Stimulated activated CD8-positive, alpha-beta memory T cell treated with anti-CD3 and anti-CD28 coated beads, Interleukin-12 subunit alpha, Interleukin-12 subunit beta, amount 100 ng/mL, for 1 hour (primary cell): ENCODE data around the gene REG4.

Experiments used
- DNase-seq: peaks from one replicate; pipeline ENCODE4 v3.0.0-alpha.2; 2020; ENCODE audit warnings: low read depth

The REG4 gene

DNA sequence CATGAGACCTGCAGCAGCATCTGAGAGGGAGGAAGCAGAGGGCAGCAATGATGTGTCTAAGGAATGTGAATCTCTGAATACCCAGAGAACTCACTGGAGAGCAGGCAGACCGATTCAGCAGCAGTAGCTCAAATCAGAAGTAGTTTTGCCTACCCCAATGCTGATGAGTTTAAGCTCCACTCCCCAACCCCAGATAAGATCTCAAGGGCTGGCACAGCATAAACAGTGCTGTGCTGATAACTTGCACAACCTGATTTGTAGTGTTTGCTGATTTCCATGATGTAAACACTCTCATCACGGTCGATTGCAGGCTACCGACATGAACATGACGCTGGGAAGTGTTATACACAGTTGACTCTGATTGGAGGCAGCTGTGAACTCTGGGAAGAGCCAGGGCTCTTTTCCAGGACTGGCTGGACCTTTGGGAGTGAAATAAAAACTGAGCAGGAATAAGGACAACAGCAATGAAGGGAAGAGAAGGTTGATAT is 31.3 kb downstream of the REG4 start:
- no peak for DNase-seq

DNA sequence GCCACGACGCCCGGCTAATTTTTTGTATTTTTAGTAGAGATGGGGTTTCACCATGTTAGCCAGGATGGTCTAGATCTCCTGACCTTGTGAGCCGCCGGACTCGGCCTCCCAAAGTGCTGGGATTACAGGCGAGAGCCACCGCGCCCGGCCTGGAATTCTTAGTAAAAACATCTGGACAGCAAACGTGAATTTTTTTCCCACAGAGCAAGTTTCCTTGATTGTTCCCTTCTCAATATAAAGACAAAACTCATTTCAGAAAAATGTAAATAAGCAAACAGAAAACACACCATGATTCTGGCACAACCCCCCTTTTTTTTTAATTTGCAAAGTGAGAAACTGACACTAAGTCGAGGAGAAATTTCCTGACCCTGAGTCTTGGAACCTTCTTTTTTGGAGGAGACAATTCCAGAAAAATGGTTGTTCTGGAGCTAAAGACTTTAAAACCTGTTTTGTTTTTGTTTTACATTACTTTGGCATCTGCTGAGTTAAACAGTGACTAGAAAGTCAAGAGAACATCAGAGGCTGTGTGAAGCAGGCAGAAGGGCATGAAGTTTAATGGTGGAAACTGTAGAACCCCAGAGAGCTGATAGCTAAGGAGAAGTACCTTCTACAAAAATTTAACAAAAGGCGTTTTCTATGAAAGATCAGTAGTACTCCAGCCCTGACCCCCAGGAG is 32.2 kb downstream of the REG4 start:
- no peak for DNase-seq

DNA sequence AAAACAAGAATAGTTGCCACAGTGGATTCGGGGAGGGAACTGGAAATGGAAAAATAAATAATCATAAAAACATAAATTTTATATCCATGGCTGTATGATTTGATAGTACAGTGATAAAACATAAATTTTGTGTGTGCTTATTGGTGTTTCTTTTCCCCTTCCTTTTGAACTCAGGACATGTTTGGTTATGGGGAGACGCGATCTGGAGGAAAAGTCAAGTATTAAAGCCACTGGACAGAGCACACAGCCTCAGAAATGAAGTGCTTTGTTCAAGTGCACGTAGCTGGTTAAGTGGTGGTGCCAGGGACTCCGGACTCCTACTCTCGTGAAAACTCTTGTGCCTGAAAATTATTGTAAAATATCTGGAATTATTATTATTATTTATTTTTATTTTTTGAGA is 32.9 kb downstream of the REG4 start:
- DNase-seq: no peak

DNA sequence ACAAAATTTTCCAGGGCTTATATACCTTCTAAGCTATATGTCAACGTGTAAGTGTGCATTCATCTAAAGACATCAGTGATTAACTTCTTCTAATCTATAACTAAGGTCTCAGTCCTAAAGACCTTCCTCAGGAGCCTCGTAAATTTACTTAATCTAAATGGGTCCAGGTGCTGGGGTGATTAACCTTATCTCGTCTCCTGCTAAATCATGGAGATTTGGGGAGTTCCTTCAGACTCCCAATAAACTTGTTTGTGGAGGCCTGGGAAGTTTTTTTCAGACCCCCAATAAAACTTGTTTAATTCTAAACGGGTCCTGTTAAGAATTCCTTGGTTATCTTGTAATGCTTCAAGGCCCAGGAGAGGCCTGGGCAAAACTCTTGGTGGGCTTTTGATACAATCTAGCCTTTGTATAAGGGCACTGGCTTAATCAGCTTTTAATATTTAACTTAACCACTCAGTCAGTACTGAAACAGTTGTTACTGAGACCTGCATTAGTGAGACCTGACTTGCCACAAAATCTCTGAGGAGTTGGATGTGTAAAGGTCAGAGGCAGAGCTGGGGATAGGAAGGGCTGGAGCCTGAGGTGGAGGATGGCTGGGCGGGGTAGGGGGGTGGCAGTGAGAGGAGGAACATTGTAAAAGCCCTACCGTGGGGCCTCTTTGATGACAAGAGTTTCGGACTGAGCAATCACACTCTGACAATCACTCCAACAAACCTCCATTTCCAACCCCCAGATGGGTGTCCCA is 36.3 kb downstream of the REG4 start:
- no peak for DNase-seq

DNA sequence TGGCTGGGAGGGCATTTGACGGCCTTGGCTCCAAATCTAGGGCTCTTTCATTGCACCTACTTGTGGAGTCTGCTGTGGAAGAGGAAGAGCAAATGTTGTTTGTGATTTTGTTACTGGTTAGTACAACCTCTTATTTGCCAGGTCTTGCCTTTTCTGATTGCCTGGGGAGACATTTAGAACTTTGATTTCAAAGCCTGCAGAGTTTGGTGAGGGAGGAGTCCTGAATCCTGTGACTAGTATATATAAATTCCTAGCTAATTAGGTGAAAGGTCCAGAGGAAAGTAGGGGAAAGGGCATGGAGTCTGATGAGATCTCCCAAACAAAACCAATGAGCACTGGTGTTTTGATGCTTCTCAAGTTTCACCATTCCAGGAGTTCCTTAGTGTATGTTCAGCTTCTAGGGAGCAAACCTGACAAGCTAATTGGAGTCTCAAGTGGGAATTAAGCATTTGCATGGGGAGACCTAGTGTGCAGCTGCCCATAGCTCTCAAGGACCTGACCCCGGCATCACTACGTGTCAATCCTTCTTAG is 37.5 kb downstream of the REG4 start:
- DNase-seq: no peak

DNA sequence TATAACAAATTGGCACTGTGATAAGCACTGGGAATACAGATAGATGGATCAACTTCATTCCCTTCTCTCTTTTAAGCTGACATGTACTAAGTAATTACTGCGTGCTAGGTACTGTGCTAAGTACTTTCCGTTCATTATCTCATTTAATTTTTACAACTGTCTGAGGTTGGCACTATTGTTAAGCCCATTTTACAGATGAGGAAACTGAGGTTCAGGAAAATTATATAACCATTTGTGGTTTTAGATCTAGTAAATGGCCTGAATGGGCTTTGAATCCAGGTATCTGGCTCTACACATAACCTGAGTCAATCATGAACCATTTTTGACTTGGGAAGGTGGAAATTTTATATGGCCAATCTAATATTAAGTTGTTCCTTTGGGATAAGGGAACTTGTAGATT is 39.0 kb downstream of the REG4 start:
- DNase-seq: no peak

DNA sequence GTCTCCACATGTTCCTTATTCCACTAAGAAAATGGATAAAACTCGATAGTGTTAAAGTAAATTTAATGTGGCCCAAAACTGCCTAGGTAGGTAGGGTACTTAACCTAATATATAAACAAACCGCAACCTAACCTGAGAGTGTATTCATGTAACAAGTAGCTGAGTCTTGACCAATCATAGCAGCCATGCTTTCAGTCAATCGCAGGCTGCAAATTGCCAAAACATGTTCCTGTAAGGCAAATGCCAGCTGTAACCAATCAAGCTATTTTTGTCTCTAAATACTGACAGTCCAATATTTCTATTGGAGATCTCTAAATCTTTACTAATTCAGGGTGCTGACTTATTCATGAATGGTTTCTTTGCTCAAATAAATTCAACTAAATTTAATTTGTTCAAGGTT is 39.5 kb downstream of the REG4 start:
- DNase-seq: no peak

DNA sequence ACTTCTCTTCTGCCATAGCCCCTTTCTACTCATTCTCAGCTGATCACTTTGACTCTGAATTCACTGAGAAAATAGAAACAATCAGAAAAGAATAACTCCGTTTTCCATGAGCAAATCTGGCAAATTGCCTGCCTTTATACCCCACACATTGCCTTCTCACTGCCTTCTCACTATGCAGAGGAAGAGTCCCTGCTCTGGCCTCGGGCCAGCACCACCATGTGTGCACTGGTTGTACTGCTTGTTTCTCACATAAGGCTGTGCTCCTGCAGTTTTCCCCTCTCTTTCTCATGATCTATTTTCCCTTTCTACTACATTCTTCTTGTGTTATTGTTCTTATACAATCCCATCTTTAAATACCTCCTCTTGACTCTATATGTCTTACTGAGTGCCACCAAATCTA is 40.2 kb downstream of the REG4 start:
- no peak for DNase-seq

DNA sequence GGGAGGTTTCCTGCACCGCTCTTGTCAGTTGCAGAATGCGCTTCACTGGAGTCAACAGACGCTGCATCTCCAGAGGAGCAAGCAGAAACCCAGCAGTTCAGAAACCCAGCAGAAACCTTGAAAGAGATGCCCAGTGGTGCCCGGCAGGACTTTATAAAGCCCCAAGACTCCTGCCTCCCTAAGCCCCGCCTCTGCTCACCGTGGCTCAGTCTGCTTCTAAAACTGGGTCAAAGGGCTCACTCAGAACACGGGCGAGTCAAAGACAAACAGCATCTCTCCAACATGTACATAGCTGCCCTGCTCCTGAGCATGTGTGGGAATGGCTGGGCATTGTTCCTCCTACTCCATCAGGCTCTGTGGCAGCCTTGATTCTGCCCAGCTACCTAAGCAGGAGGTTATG is 42.5 kb downstream of the REG4 start, which contains the start of gene HMGCS2:
Gene HMGCS2 (minus strand): TSS at position 128 of the 400 bp plus-strand sequence. CDS start 61 bp downstream, at position 67.
- DNase-seq: no peak

DNA sequence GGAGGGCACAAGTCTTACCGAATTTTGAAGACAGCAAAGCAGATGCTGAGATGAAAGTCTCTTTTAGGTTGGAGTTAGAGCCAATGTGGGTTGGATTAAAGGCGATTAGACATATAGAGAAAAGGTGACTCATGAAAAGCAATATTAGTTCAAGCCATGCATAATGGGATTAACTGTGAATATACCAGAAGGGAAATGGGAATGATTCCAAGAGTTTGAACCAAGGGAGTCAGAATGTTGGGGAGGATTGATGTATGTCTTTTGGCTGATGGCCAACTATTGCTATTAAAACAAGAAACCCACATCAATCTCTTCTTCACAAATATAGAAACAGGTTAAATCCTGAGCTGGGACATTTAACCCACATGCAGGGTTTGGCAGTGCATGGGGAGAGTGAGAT is 43.8 kb downstream of the REG4 start:
- DNase-seq: no peak

DNA sequence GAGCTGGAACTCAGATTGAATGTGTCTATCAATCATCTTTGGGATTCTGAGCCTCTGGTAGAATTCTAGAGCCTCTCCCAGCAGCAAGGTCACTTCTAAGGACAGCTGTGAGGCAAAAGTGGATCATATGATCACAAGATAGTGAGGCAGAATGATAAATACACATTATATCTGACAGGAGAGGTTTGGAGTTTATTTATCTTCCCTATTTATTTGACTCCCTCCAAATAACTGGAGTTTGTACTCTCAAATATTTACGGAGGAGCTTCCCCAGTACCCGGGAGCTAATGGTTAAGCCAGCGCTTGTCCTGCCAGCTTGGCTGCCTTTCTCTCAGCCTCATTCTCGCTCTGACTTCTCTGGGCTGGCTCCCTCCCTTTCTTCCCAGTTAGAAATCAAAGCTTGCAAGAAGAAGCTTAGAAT is 44.9 kb downstream of the REG4 start:
- DNase-seq: no peak

DNA sequence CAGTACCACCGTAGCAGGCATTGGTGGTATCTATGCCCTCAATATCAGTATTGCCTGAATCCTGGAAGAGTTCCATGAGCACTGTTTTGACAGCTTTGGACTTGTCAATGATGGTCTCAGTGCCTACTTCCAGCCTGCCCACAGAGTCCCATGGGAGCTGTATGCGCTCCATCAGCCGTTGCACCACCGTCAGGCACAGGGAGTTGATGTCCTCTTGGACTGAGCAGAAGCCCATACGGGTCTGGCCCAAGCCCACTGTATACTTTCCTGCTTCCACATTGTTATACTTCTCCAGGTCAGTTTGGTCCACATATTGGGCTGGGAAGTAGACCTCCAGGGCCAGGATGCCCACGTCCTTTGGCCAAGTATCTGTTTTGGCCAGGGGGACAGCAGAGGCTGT is 47.0 kb downstream of the REG4 start:
- DNase-seq: no peak

DNA sequence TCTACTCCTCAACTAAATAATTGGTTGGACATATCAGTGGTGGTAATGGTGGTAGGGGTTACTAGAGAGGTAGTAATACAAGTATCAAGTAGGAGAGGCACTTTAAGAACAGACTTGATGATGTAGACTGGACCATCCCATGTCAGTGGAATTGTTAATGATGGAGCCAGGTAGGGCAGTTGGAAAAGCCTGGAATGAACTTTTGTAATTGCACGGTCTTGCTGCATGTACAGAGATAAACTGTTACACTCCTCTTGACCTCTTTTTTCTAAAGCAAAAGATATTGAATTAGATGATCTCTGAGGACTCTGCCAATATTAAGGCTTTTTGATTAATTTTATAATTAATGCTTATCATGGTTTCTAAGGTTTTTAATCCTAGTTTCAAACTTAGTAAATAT is 48.3 kb downstream of the REG4 start:
- DNase-seq: no peak

DNA sequence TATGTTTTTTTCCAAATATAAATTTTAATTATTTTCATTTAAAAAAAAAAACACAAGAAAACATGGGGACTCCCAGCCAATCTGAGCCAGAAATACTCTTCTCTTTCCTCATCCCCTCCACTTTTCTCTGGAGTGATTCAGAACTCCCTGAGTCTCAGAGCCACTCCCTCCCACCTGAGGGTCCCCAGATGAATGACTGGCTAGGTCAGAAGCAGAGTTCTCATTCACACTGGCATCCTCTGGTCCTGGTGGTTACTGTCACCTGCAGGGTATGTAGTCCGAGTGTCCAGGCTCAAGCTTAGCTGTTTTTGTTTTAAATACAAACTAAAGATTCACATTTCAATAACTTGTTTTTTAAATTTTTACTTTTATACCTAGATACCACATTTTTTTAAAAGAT is 48.9 kb downstream of the REG4 start:
- DNase-seq: no peak

DNA sequence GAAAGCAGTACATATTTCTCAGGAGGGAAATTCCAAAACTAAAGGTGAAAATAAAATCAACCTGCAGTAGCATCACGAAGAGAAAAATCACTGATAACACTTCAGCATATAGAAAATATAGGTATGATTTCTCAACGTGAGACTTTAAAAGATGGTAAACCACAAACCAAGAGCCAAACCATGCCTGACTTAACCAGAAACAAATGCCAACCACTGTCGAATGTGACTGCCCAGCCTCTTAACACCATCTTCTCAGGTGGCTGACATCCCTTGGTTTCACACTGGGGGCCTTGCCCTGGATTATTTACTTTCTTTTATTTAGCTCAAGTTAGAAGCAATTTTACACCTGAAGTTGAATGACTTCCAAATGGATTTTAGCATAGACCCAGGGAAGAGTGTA is 52.7 kb downstream of the REG4 start:
- no peak for DNase-seq

DNA sequence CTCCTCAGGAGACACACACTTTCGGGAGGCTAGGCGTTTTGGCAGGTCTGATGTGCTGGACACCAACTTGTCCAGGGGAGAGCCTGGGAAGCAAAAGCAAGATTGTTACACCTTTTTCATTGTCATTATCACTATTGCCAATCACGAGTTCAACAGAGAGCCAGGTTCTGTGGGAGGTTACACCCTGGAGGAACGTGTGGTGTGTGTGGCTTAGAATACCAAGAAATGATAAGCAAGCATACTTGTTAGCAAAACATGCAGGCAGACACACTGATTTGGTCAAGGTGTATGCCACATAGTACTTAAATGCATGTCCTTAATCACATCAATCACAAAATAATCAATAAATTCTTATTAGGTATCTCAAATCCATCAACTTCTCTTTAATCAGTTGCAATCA is 58.7 kb downstream of the REG4 start:
- no peak for DNase-seq

DNA sequence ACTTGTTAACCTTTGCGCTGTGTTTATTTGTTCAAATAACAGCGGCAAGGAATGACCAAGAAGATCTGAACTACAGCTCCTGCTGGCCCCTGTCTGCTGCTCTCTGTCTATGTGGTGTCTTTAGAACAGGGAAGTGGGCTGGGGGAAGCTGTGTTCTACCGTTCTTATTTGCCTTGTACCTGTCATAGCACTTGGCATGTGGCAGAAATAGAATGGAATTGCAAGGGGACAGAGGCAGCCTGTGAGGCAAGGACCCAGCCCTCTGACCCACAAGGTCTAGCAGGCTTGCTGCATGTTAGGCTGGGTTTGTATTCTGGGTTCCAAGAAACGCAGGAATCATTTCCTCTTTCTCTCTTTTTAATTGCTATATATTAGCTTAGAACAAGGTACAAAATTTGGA is 63.2 kb downstream of the REG4 start:
- DNase-seq: no peak

DNA sequence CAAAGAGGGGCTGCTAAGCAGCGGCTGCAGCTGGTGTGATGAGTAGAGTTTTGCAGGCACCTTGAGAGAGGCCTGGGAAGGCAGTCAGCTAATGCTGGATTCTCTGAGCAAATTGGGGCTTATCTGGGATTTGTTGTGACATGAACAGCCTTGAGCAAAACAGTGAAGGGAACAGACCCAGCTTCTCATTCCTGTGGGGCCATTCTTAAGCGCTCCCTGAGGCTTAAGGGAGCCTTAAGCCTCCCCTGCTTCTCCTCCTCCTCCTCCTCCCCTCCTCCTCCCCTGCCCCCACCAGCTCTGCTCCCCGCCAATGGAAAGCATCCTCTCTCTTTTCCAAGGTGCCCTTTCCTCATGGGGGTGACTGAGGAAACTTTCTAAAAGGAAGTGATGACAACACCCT is 63.8 kb downstream of the REG4 start:
- no peak for DNase-seq

DNA sequence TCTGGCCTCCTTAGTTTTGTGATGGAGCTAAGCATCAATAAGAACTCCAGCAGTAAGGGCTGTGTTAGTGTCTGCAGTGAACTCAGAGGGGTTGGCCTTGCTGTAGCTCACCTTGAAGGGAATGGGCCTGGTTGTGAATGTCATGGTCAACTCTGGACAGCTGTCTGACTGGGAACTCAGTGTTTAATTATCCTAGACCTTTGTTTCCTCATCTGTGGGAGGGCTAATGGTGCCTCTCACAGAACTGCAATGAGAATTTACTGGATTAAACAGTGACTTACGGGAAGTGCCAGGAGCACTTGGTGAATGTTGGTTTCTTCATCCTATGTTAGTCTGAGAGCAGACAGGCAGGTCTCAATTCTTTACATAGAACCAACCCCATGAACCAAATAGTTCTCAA is 66.2 kb downstream of the REG4 start:
- DNase-seq: no peak

DNA sequence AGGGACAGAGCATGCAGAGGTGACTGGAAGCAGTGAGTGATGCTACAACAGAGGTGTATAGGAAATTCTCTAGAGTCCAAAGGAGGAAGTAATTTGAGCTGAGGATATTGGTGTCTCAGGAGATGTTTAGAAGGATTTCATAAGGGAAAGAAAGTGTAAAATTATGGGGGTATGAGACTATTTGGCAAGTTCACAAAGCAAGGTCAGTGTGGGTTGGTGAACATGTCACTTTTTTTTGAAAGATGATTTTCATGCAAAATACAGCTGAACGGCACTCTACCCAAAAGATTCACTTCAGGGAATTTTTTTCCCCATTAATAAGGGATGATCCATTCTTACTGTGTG is 66.7 kb downstream of the REG4 start:
- DNase-seq: no peak
